Measurements from ENCODE around the gene SGMS1.
"Not testable (repeated sequence)": the region's sequence is repeated elsewhere in the genome, so short reads cannot be mapped to it uniquely, and the experiment has no call there.

SGMS1 gene

GRCh38 chr10:50498465-50498864 lies 125.3 kb downstream of the SGMS1 start:
- H3K4me3 ChIP-seq (ENCODE audit: low read depth, low read length), result no peak overlapping the region
- TF ChIP-seq CTCF (IDR thresholded peaks at IDR 0.05; ENCODE audit: low read depth, low read length, missing control alignments), result no peak
- DNase-seq (ENCODE audit: low read depth), result no peak

GRCh38 chr10:50497758-50498157 lies 126.0 kb downstream of the SGMS1 start:
- peak overlapping the region; percentile 22; the same call in 1 of the 2 replicates for H3K4me3 ChIP-seq (ENCODE audit: low read depth, low read length)
- no peak for TF ChIP-seq CTCF (IDR thresholded peaks at IDR 0.05; ENCODE audit: low read depth, low read length, missing control alignments)
- DNase-seq (ENCODE audit: low read depth), result peak; percentile 78

- no peak overlapping the region for H3K4me3 ChIP-seq (ENCODE audit: low read depth, low read length)
- DNase-seq (ENCODE audit: low read depth), result no peak
- TF ChIP-seq CTCF (IDR thresholded peaks at IDR 0.05; ENCODE audit: low read depth, low read length, missing control alignments), result no peak
Observed at GRCh38 chr10:50496228-50496627, 127.5 kb downstream of the SGMS1 start.

- no peak overlapping the region for H3K4me3 ChIP-seq (ENCODE audit: low read depth, low read length)
- no peak for TF ChIP-seq CTCF (IDR thresholded peaks at IDR 0.05; ENCODE audit: low read depth, low read length, missing control alignments)
- no peak for DNase-seq (ENCODE audit: low read depth)
Observed at GRCh38 chr10:50490241-50490640, 133.5 kb downstream of the SGMS1 start.

- not testable (repeated sequence) for H3K4me3 ChIP-seq (ENCODE audit: low read depth, low read length); DNase-seq (ENCODE audit: low read depth)
Observed at GRCh38 chr10:50484550-50484949, 139.2 kb downstream of the SGMS1 start.

- DNase-seq (ENCODE audit: low read depth), result no peak
- no peak overlapping the region for H3K4me3 ChIP-seq (ENCODE audit: low read depth, low read length)
- TF ChIP-seq CTCF (IDR thresholded peaks at IDR 0.05; ENCODE audit: low read depth, low read length, missing control alignments), result peak; percentile 14
Observed at GRCh38 chr10:50480054-50481007, 143.4 kb downstream of the SGMS1 start.

- no peak overlapping the region for H3K4me3 ChIP-seq (ENCODE audit: low read depth, low read length)
- DNase-seq (ENCODE audit: low read depth), result no peak
- TF ChIP-seq CTCF (IDR thresholded peaks at IDR 0.05; ENCODE audit: low read depth, low read length, missing control alignments), result no peak
Observed at GRCh38 chr10:50477287-50478203, 146.2 kb downstream of the SGMS1 start.
